Endothelial cell of umbilical vein (primary cell): ENCODE measurements around the gene TRIM58. TPM values are rescaled to one million over a fixed set of nuclear protein-coding genes. Genes with fewer than 3 reads are reported as not detected.

ENCODE experiments used
- BruUV-seq: library from RNA; stranded (reverse); fragments of 400-500 nt; replicated peaks from 2 replicates; lab custom pipeline; 2021; lab: Mats Ljungman, UMichigan
- CTCF ChIA-PET: fragments of 300-600, 350-600 bp; sonication (Branson Sonifier 250); formaldehyde crosslinking; loops from one replicate; lab custom pipeline; 2021; ENCODE audit warnings: antibody characterized with exemption, inconsistent platforms; lab: Charles Lee
- POLR2A ChIA-PET: fragments of 300-600, 350-600 bp; sonication (Branson Sonifier 250); formaldehyde crosslinking; loops from one replicate; lab custom pipeline; 2021; ENCODE audit warnings: antibody characterized with exemption, inconsistent platforms; lab: Charles Lee
- DNase-seq: peaks from one replicate; pipeline ENCODE4 v3.0.0-alpha.2; 2011; ENCODE audit warnings: low read depth, low spot score
- FAIRE-seq: peaks from 2 replicates; lab custom pipeline; 2011; peaks lifted over from hg19 to GRCh38; lab: Jason Lieb, UNC
- H2AFZ ChIP-seq: 2 replicates; pipeline ENCODE4 v1.6.0; 2012; ENCODE audit warnings: low read depth, low read length, control low read depth, inconsistent platforms
- H3K27ac ChIP-seq: 2 replicates; pipeline ENCODE4 v1.5.1; 2011; ENCODE audit warnings: low read depth, mild to moderate bottlenecking, control low read depth, low read length, moderate library complexity; ENCODE audit not compliant: insufficient read depth
- H3K27me3 ChIP-seq, 2 experiments: 2 replicates each; pipeline versions ENCODE4 v1.6.0 to v1.6.1; 2011; ENCODE audit warnings: low read length in 2 of 2, mixed read lengths in 1 of 2; ENCODE audit not compliant: control insufficient read depth in 2 of 2, insufficient read depth in 2 of 2
- H3K36me3 ChIP-seq, 2 experiments: 2 replicates in 1 of 2; 3 replicates in 1 of 2; pipeline ENCODE4 v1.5.1; 2011; ENCODE audit warnings: low read length in 2 of 2, mild to moderate bottlenecking in 1 of 2, moderate library complexity in 1 of 2; ENCODE audit not compliant: control insufficient read depth in 2 of 2, insufficient read depth in 2 of 2; ENCODE audit errors: extremely low read depth in 1 of 2
- H3K4me1 ChIP-seq: 3 replicates; pipeline ENCODE4 v1.5.1; 2011; ENCODE audit warnings: mild to moderate bottlenecking, low read length; ENCODE audit not compliant: control insufficient read depth, insufficient read depth; ENCODE audit errors: extremely low read depth
- H3K4me2 ChIP-seq: 2 replicates; pipeline ENCODE4 v1.6.1; 2011; ENCODE audit warnings: low read length, control low read depth, mixed read lengths; ENCODE audit not compliant: insufficient read depth
- H3K4me3 ChIP-seq, 3 experiments: fragments of 200-600 bp in 1 of 3; sonication (generic), shearing (Covaris generic) in 1 of 3; replicated peaks in 1 of 3; 2 replicates each; pipeline ENCODE4 v1.5.1; 2011 to 2016; ENCODE audit warnings: control low read depth in 3 of 3, low read length in 3 of 3, mild to moderate bottlenecking in 2 of 3, inconsistent platforms in 1 of 3, low read depth in 1 of 3, moderate library complexity in 1 of 3; ENCODE audit not compliant: insufficient read depth in 1 of 3
- H3K79me2 ChIP-seq: 2 replicates; pipeline ENCODE4 v1.6.0; 2012; ENCODE audit warnings: low read length, inconsistent platforms; ENCODE audit not compliant: control insufficient read depth, insufficient read depth
- H3K9ac ChIP-seq: replicated peaks from 2 replicates; pipeline ENCODE3; 2011; ENCODE audit warnings: low read length, control low read depth; ENCODE audit not compliant: insufficient read depth; ENCODE audit errors: extremely low read depth
- H3K9me1 ChIP-seq: replicated peaks from 3 replicates; pipeline ENCODE4 v1.6.0; 2011; ENCODE audit warnings: mild to moderate bottlenecking, low read length; ENCODE audit not compliant: control insufficient read depth, insufficient read depth; ENCODE audit errors: extremely low read depth
- H3K9me3 ChIP-seq: replicated peaks from 2 replicates; pipeline ENCODE4 v1.5.1; 2012; ENCODE audit warnings: low read length, inconsistent platforms; ENCODE audit not compliant: control insufficient read depth, insufficient read depth
- H4K20me1 ChIP-seq: replicated peaks from 2 replicates; pipeline ENCODE3; 2011; ENCODE audit warnings: mild to moderate bottlenecking, low read length; ENCODE audit not compliant: control insufficient read depth, insufficient read depth; ENCODE audit errors: extremely low read depth
- CTCF ChIP-seq, 2 donors: IDR thresholded peaks; 1 replicate in 1 of 2; 2 replicates in 1 of 2; pipeline ENCODE4 v1.5.1; 2011; ENCODE audit warnings: low read length in 2 of 2, mild to moderate bottlenecking in 2 of 2, moderate library complexity in 2 of 2, control low read depth in 1 of 2, inconsistent platforms in 1 of 2, low read depth in 1 of 2; ENCODE audit not compliant: insufficient read depth in 1 of 2; ENCODE audit errors: extremely low read depth in 1 of 2
- EZH2 ChIP-seq: IDR thresholded peaks from 2 replicates; pipeline ENCODE4 v1.6.1; 2012; ENCODE audit warnings: borderline replicate concordance, low read depth, mild to moderate bottlenecking, moderate library complexity, low read length, inconsistent platforms; ENCODE audit not compliant: severe bottlenecking
- FOS ChIP-seq: IDR thresholded peaks from 2 replicates; pipeline ENCODE4 v1.6.1; 2011; ENCODE audit warnings: mild to moderate bottlenecking, low read length, moderate library complexity, borderline replicate concordance; ENCODE audit not compliant: insufficient read depth
- GATA2 ChIP-seq: IDR thresholded peaks from 2 replicates; pipeline ENCODE4 v1.7.0; 2011; ENCODE audit warnings: low read depth, mild to moderate bottlenecking, moderate library complexity, mixed read lengths, low read length; ENCODE audit not compliant: insufficient read length, insufficient read depth
- JUN ChIP-seq: IDR thresholded peaks from 2 replicates; pipeline ENCODE4 v1.6.1; 2011; ENCODE audit warnings: borderline replicate concordance, low read depth; ENCODE audit not compliant: insufficient read length, insufficient read depth
- MAX ChIP-seq: IDR thresholded peaks from 2 replicates; pipeline ENCODE4 v1.6.1; 2011; ENCODE audit not compliant: insufficient read depth, insufficient read length
- MYC ChIP-seq: IDR thresholded peaks from one replicate; pipeline ENCODE4 v1.6.1; 2011; ENCODE audit warnings: mild to moderate bottlenecking, low read depth, low read length
- POLR2A ChIP-seq: IDR thresholded peaks from 2 replicates; pipeline ENCODE4 v1.6.1; 2012; ENCODE audit warnings: low read depth, mild to moderate bottlenecking, control low read depth, low read length
- POLR2AphosphoS5 ChIP-seq: IDR thresholded peaks from 2 replicates; pipeline ENCODE4 v1.6.1; 2012; ENCODE audit warnings: low read depth, mild to moderate bottlenecking, control low read depth, low read length, moderate library complexity; ENCODE audit not compliant: insufficient read depth
- dilution Hi-C: fragments of 300-500 bp; cut with MboI; formaldehyde crosslinking; loops from one replicate; pipeline ENCODE4 v1.15.0; 2019; ENCODE audit warnings: low sequenced_read_pairs; ENCODE audit not compliant: extremely low pct_ligation_motif_present
- intact Hi-C: fragments of 100-400 bp; cut with micrococcal nuclease; formaldehyde crosslinking; loops from one replicate; pipeline ENCODE4 v1.10.0; 2022
- polyA plus RNA-seq, 4 experiments: library from polyadenylated mRNA; depleted of rRNA in 3 of 4; stranded (reverse) in 3 of 4; unstranded in 1 of 4; fragments of >200 nt; gene quantifications; 2 replicates each; pipeline versions ENCODE4 v1.2.1 to v1.2.3, GENCODE V29; 2011 to 2012; ENCODE audit warnings: missing spikeins in 1 of 4
- total RNA-seq: library from RNA; stranded (reverse); gene quantifications from 2 replicates; pipeline ENCODE4 v1.2.3, GENCODE V29; 2021

TRIM58 gene
- total and polyA plus RNA-seq, 2 donors (not counting 3 experiments of a cell fraction or from before 2014, with no cell fraction given) = not detected

- Histone ChIP-seq H3K27me3 (no peaks in the 10 kb centered on the region), H3K9ac (no peak overlapping the region), H3K36me3 (no peaks in the 10 kb centered on the region), H3K4me1 (no peaks in the 10 kb centered on the region), H3K27ac (no peak overlapping the region), H3K79me2 (no peaks in the 10 kb centered on the region), H3K9me1 (no peaks in the 10 kb centered on the region), H4K20me1 (no peaks in the 10 kb centered on the region), H3K4me3 (no peak overlapping the region), H2AFZ (no peak overlapping the region), H3K9me3 (no peaks in the 10 kb centered on the region), H3K4me2 (no peak overlapping the region)
- intact Hi-C loops (no loop called here), dilution Hi-C loops (no loop called here)
- CTCF ChIA-PET = no interaction called here
- no peak for DNase-seq
- POLR2A ChIA-PET = no interaction called here
- BruUV-seq = no TSS peak
- no peak for TF ChIP-seq CTCF (IDR thresholded peaks at IDR 0.05; ENCODE audit: extremely low read depth in 1 of 2, insufficient read depth in 1 of 2, low read depth in 1 of 2, low read length in 2 of 2)
- TF ChIP-seq POLR2A = no peak
- TF ChIP-seq GATA2 = no peak
- TF ChIP-seq FOS = no peak
- TF ChIP-seq MYC = no peak
- TF ChIP-seq JUN = no peak
- TF ChIP-seq MAX = no peak
- TF ChIP-seq POLR2AphosphoS5 = no peak
- no peak for TF ChIP-seq EZH2
- FAIRE-seq = no peak
These were observed 7.4 kb upstream of the TRIM58 start for GRCh38 chr1:247849616-247850015.
